Left renal cortex interstitium (tissue), 4 donors: ENCODE results near the gene ROGDI. TPM values are rescaled to one million over a fixed set of nuclear protein-coding genes. Genes with fewer than 3 reads are reported as not detected.
A peak's percentile ranks its signal among the peaks of the same experiment; 100 is the strongest.

Experiments
- DNase-seq, 4 donors: peaks; one replicate each; pipeline ENCODE4 v3.0.0-alpha.2; 2013; ENCODE audit warnings: low read depth in 4 of 4, low spot score in 2 of 4, missing footprints in 1 of 4
- polyA plus RNA-seq, 4 donors: library from polyadenylated mRNA; unstranded; fragments of 120-200 nt; gene quantifications; one replicate each; pipeline ENCODE4 v1.2.1, GENCODE V29; 2013; ENCODE audit not compliant: insufficient read length in 4 of 4

Gene ROGDI
- polyA plus RNA-seq, result 10 to 100 TPM; 29.8 to 58.2 (median 40.9) TPM

- peak; percentile 23 to 63 (median 50) for DNase-seq
Observed at GRCh38 chr16:4801962-4802658, at the start of gene ROGDI. Gene ROGDI (minus strand): TSS chr16:4802633. CDS start chr16:4802571, 62 bp downstream.

GRCh38 chr16:4850211-4850610 is 47.8 kb upstream of the ROGDI start:
- no peak for DNase-seq

- DNase-seq, result peak in 1 of 4 donors; percentile 16
Observed at GRCh38 chr16:4847774-4848587, 45.5 kb upstream of the ROGDI start.

GRCh38 chr16:4846901-4847773 is 44.7 kb upstream of the ROGDI start, which contains the start of the genes GLYR1 and UBN1:
Gene GLYR1 (minus strand): TSS chr16:4847288. CDS start chr16:4847265, 23 bp downstream.
Gene UBN1 (plus strand): TSS chr16:4847481. CDS start chr16:4852918, 5,437 bp downstream.
- peak; percentile 67 to 96 (median 90) for DNase-seq

- DNase-seq, result peak in 1 of 4 donors; percentile 23
Observed at GRCh38 chr16:4846503-4846900, 44.1 kb upstream of the ROGDI start.

- DNase-seq, result no peak
Observed at GRCh38 chr16:4840984-4841383, 38.6 kb upstream of the ROGDI start.

GRCh38 chr16:4839942-4840341 is 37.5 kb upstream of the ROGDI start:
- DNase-seq, result no peak

GRCh38 chr16:4837733-4838501 is 35.5 kb upstream of the ROGDI start:
- DNase-seq, result no peak

- no peak for DNase-seq
Observed at GRCh38 chr16:4836727-4837126, 34.3 kb upstream of the ROGDI start.

GRCh38 chr16:4833584-4833983 is 31.2 kb upstream of the ROGDI start:
- DNase-seq, result no peak

- no peak for DNase-seq
Observed at GRCh38 chr16:4832698-4833343, 30.4 kb upstream of the ROGDI start.

- DNase-seq, result no peak
Observed at GRCh38 chr16:4831616-4832015, 29.2 kb upstream of the ROGDI start.

GRCh38 chr16:4830408-4830807 is 28.0 kb upstream of the ROGDI start:
- no peak for DNase-seq

GRCh38 chr16:4828567-4829321 is 26.3 kb upstream of the ROGDI start:
- DNase-seq, result no peak

- DNase-seq, result no peak
Observed at GRCh38 chr16:4826980-4827379, 24.5 kb upstream of the ROGDI start.

- DNase-seq, result no peak
Observed at GRCh38 chr16:4826526-4826925, 24.1 kb upstream of the ROGDI start.

- no peak for DNase-seq
Observed at GRCh38 chr16:4825196-4825595, 22.8 kb upstream of the ROGDI start.

- DNase-seq, result no peak
Observed at GRCh38 chr16:4820652-4821051, 18.2 kb upstream of the ROGDI start.
